Skeletal muscle tissue (tissue), 4 donors: Measurements from ENCODE around the gene ADM. TPM values are rescaled to one million over a fixed set of nuclear protein-coding genes. Genes with fewer than 3 reads are reported as not detected.
A peak's percentile ranks its signal among the peaks of the same experiment; 100 is the strongest.

Experiments
- H3K27ac ChIP-seq: one replicate; pipeline ENCODE4 v1.7.0; 2013; ENCODE audit warnings: mild to moderate bottlenecking, low read depth, low read length, inconsistent platforms
- H3K27me3 ChIP-seq, 3 donors: one replicate each; pipeline ENCODE4 v1.7.0; 2013; ENCODE audit warnings: low read length in 3 of 3; ENCODE audit not compliant: control insufficient read depth in 3 of 3, insufficient read depth in 3 of 3
- H3K36me3 ChIP-seq, 3 donors: one replicate each; pipeline ENCODE4 v1.7.0; 2013; ENCODE audit warnings: low read length in 3 of 3; ENCODE audit not compliant: control insufficient read depth in 3 of 3, insufficient read depth in 3 of 3
- H3K4me1 ChIP-seq, 3 donors: one replicate each; pipeline ENCODE4 v1.7.0; 2013; ENCODE audit warnings: low read length in 3 of 3, mild to moderate bottlenecking in 3 of 3; ENCODE audit not compliant: control insufficient read depth in 3 of 3, insufficient read depth in 3 of 3
- H3K4me3 ChIP-seq, 3 donors: one replicate each; pipeline ENCODE4 v1.7.0; 2013; ENCODE audit warnings: low read length in 3 of 3
- H3K9ac ChIP-seq, 3 donors: one replicate each; pipeline ENCODE4 v1.7.0; 2013; ENCODE audit warnings: low read length in 3 of 3, mild to moderate bottlenecking in 3 of 3, moderate library complexity in 2 of 3, low read depth in 1 of 3
- H3K9me3 ChIP-seq, 3 donors: one replicate each; pipeline ENCODE4 v1.7.0; 2013; ENCODE audit warnings: low read length in 3 of 3; ENCODE audit not compliant: control insufficient read depth in 3 of 3
- total RNA-seq: library from RNA; depleted of rRNA; stranded (reverse); fragments of >200 nt; gene quantifications from one replicate; pipeline ENCODE4 v1.2.3, GENCODE V29; 2014
- donor health status: Osteomylitis.

The ADM gene
- total RNA-seq, 1 donor from 2014 or later, result 28.2 TPM

GRCh38 chr11:10319702-10320558, 15.1 kb downstream of the ADM start:
- H3K9me3 ChIP-seq, result no peaks in the 10 kb centered on the region
- no peak overlapping the region for H3K9ac ChIP-seq
- H3K36me3 ChIP-seq, result no peaks in the 10 kb centered on the region
- H3K4me1 ChIP-seq, result peaks cover 6 to 21% (median 18%) of the 10 kb centered on the region in 3 donors
- H3K27ac ChIP-seq, result no peak overlapping the region
- no peak overlapping the region for H3K4me3 ChIP-seq
- no peaks in the 10 kb centered on the region for H3K27me3 ChIP-seq

GRCh38 chr11:10320736-10321465, 16.0 kb downstream of the ADM start:
- Histone ChIP-seq H3K27me3 (no peaks in the 10 kb centered on the region), H3K4me3 (no peak overlapping the region), H3K4me1 (peaks cover 6 to 21% (median 18%) of the 10 kb centered on the region in 3 donors), H3K27ac (no peak overlapping the region), H3K9ac (no peak overlapping the region), H3K36me3 (no peaks in the 10 kb centered on the region), H3K9me3 (no peaks in the 10 kb centered on the region)

- H3K4me1 ChIP-seq, result peaks cover 5 to 27% (median 24%) of the 10 kb centered on the region in 3 donors
- no peak overlapping the region for H3K4me3 ChIP-seq
- H3K9ac ChIP-seq, result no peak overlapping the region
- peak overlapping the region; percentile 3 for H3K27ac ChIP-seq
- no peaks in the 10 kb centered on the region for H3K27me3 ChIP-seq
- no peaks in the 10 kb centered on the region for H3K9me3 ChIP-seq
- H3K36me3 ChIP-seq, result no peaks in the 10 kb centered on the region
Measured at GRCh38 chr11:10322401-10322800, 17.5 kb downstream of the ADM start.

- no peaks in the 10 kb centered on the region for H3K27me3 ChIP-seq
- H3K4me1 ChIP-seq, result peaks cover 7 to 20% (median 17%) of the 10 kb centered on the region in 3 donors
- H3K36me3 ChIP-seq, result no peaks in the 10 kb centered on the region
- no peaks in the 10 kb centered on the region for H3K9me3 ChIP-seq
- H3K9ac ChIP-seq, result no peak overlapping the region
- H3K27ac ChIP-seq, result peak overlapping the region; percentile 3
- H3K4me3 ChIP-seq, result peak overlapping the region in 1 of 3 donors; percentile 35
Measured at GRCh38 chr11:10322830-10323792, 18.2 kb downstream of the ADM start.

GRCh38 chr11:10323793-10324170, 18.9 kb downstream of the ADM start:
- no peak overlapping the region for H3K4me3 ChIP-seq
- H3K9me3 ChIP-seq, result no peaks in the 10 kb centered on the region
- no peak overlapping the region for H3K9ac ChIP-seq
- H3K27ac ChIP-seq, result no peak overlapping the region
- H3K27me3 ChIP-seq, result no peaks in the 10 kb centered on the region
- peaks cover 12 to 15% (median 13%) of the 10 kb centered on the region in 3 donors for H3K4me1 ChIP-seq
- no peaks in the 10 kb centered on the region for H3K36me3 ChIP-seq

GRCh38 chr11:10324474-10324873, 19.6 kb downstream of the ADM start:
- no peak overlapping the region for H3K9ac ChIP-seq
- no peaks in the 10 kb centered on the region for H3K27me3 ChIP-seq
- H3K9me3 ChIP-seq, result no peaks in the 10 kb centered on the region
- peaks cover 12 to 15% (median 14%) of the 10 kb centered on the region in 3 donors for H3K4me1 ChIP-seq
- H3K4me3 ChIP-seq, result no peak overlapping the region
- no peak overlapping the region for H3K27ac ChIP-seq
- H3K36me3 ChIP-seq, result no peaks in the 10 kb centered on the region

- H3K4me3 ChIP-seq, result no peak overlapping the region
- no peaks in the 10 kb centered on the region for H3K9me3 ChIP-seq
- H3K27me3 ChIP-seq, result no peaks in the 10 kb centered on the region
- H3K27ac ChIP-seq, result peak overlapping the region; percentile 23
- no peaks in the 10 kb centered on the region for H3K36me3 ChIP-seq
- peaks cover 12 to 15% (median 14%) of the 10 kb centered on the region in 3 donors for H3K4me1 ChIP-seq
- H3K9ac ChIP-seq, result no peak overlapping the region
Measured at GRCh38 chr11:10325277-10326011, 20.6 kb downstream of the ADM start.

GRCh38 chr11:10326012-10326964, 21.4 kb downstream of the ADM start:
- Histone ChIP-seq H3K36me3 (no peaks in the 10 kb centered on the region), H3K9ac (no peak overlapping the region), H3K4me3 (no peak overlapping the region), H3K4me1 (peaks cover 12 to 15% (median 14%) of the 10 kb centered on the region in 3 donors), H3K27me3 (no peaks in the 10 kb centered on the region), H3K9me3 (no peaks in the 10 kb centered on the region), H3K27ac (peak overlapping the region; percentile 42)
